ENCODE data around the gene CACNA2D2.

CACNA2D2 gene

GRCh38 chr3:50512131-50512530, 8.7 kb upstream of the CACNA2D2 start (continued):
- no peak for TF ChIP-seq ZNF280C (tag by site-specific recombination; IDR thresholded peaks at IDR 0.05)

GRCh38 chr3:50510325-50510724, 6.9 kb upstream of the CACNA2D2 start:
- TF ChIP-seq ZNF558 (tag by site-specific recombination; IDR thresholded peaks at IDR 0.05) (no peak), ZNF610 (tag by site-specific recombination; IDR thresholded peaks at IDR 0.05; ENCODE audit: borderline replicate concordance) (no peak), ZNF311 (tag by site-specific recombination; IDR thresholded peaks at IDR 0.05; ENCODE audit: borderline replicate concordance) (no peak), ZNF529 (tag by site-specific recombination; IDR thresholded peaks at IDR 0.05; ENCODE audit: insufficient replicate concordance) (no peak), ZNF324 (tag by site-specific recombination; IDR thresholded peaks at IDR 0.05) (no peak), ZNF366 (tag by site-specific recombination; conservative IDR thresholded peaks at IDR 0.05) (no peak), ZBTB1 (tag by site-specific recombination; IDR thresholded peaks at IDR 0.05) (no peak), ZBTB20 (tag by site-specific recombination; IDR thresholded peaks at IDR 0.05) (no peak)
- H3K27ac ChIP-seq (ENCODE audit: extremely low read depth, low read depth, low read length): no peak overlapping the region
- POLR2A ChIA-PET: no interaction called here
- 0 out of 2 replicates have a peak, but pooled peaks cover 2% of the 10 kb centered on the region for H3K4me1 ChIP-seq (ENCODE audit: control insufficient read depth, insufficient read depth, low read length)
- CTCF ChIA-PET: interaction anchor here (1.0 kb wide), 1 partner anchor 32 kb away, joined by 4 read pairs; no protein-coding TSS in a partner anchor
- H3K36me3 ChIP-seq (ENCODE audit: control insufficient read depth in 2 of 2, insufficient read depth in 1 of 2, low read length in 2 of 2): no peaks in the 10 kb centered on the region
- H3K4me3 ChIP-seq (ENCODE audit: low read depth, low read length): no peak overlapping the region
- no peaks in the 10 kb centered on the region for H3K9me3 ChIP-seq (ENCODE audit: control insufficient read depth, insufficient read depth, low read depth, low read length)

GRCh38 chr3:50509715-50510114, 6.3 kb upstream of the CACNA2D2 start:
- Histone ChIP-seq H3K36me3 (ENCODE audit: control insufficient read depth in 2 of 2, insufficient read depth in 1 of 2, low read length in 2 of 2) (no peaks in the 10 kb centered on the region), H3K4me1 (ENCODE audit: control insufficient read depth, insufficient read depth, low read length) (no peaks in the 10 kb centered on the region), H3K9me3 (ENCODE audit: control insufficient read depth, insufficient read depth, low read depth, low read length) (no peaks in the 10 kb centered on the region), H3K27ac (ENCODE audit: extremely low read depth, low read depth, low read length) (no peak overlapping the region), H3K4me3 (ENCODE audit: low read depth, low read length) (no peak overlapping the region)
- ChIA-PET CTCF (interaction anchor here (0.6 to 2.4 kb wide), 2 partner anchors 9 to 162 kb away, joined by 3 to 8 read pairs; no protein-coding TSS in a partner anchor), POLR2A (no interaction called here)
- TF ChIP-seq ZNF274 (IDR thresholded peaks at IDR 0.05; ENCODE audit: low read length) (no peak), ZNF274 (tag by site-specific recombination; IDR thresholded peaks at IDR 0.05; ENCODE audit: borderline replicate concordance) (no peak), ZNF302 (tag by site-specific recombination; IDR thresholded peaks at IDR 0.05; ENCODE audit: low read depth) (no peak), ZNF121 (tag by site-specific recombination; IDR thresholded peaks at IDR 0.05) (no peak), ZNF433 (tag by site-specific recombination; IDR thresholded peaks at IDR 0.05; ENCODE audit: low read depth) (no peak), ZNF211 (tag by site-specific recombination; IDR thresholded peaks at IDR 0.05; ENCODE audit: low read depth) (no peak), TCF7L2 (IDR thresholded peaks at IDR 0.05; ENCODE audit: borderline replicate concordance, low read depth, low read length) (no peak), ZNF513 (tag by site-specific recombination; IDR thresholded peaks at IDR 0.05) (no peak), ZNF426 (tag by site-specific recombination; IDR thresholded peaks at IDR 0.05) (no peak), SETDB1 (IDR thresholded peaks at IDR 0.05; ENCODE audit: insufficient read length, low read length) (no peak), ZBTB49 (tag by site-specific recombination; IDR thresholded peaks at IDR 0.05; ENCODE audit: low read depth) (no peak), ZSCAN4 (tag by site-specific recombination; IDR thresholded peaks at IDR 0.05) (no peak), PRDM10 (tag by site-specific recombination; IDR thresholded peaks at IDR 0.05) (no peak)

Measured in HEK293 (cell line).